Stimulated activated naive B cell treated with anti-CD40 and anti-IgM and Interleukin-4, amounts not matched to agents 10 μg/mL and 1 μg/mL and 100 μg/mL, for 72 hours (primary cell): ENCODE data around the gene CYSTM1.

Experiments
- ATAC-seq, 2 donors: fragments of 150-1000 bp; cut with Tn5 transposase; replicated peaks; 2 replicates each; pipeline ENCODE4 v1.10.0; 2021; ENCODE audit warnings: moderate library complexity in 1 of 2
- DNase-seq: peaks from one replicate; pipeline ENCODE4 v3.0.0; 2021
- H3K27ac Mint-ChIP-seq: one replicate; pipeline ENCODE4 v1.8.0; 2022; ENCODE audit warnings: mild to moderate bottlenecking, mixed read lengths
- H3K27me3 Mint-ChIP-seq, 2 donors: one replicate each; pipeline ENCODE4 v1.8.0; 2022; ENCODE audit warnings: mixed read lengths in 2 of 2
- H3K36me3 Mint-ChIP-seq, 2 donors: one replicate each; pipeline ENCODE4 v1.8.0; 2022; ENCODE audit warnings: mixed read lengths in 2 of 2, mild to moderate bottlenecking in 1 of 2
- H3K4me1 Mint-ChIP-seq, 2 donors: one replicate each; pipeline ENCODE4 v1.8.0; 2022; ENCODE audit warnings: mixed read lengths in 2 of 2, mild to moderate bottlenecking in 1 of 2
- H3K4me3 Mint-ChIP-seq, 2 donors: one replicate each; pipeline ENCODE4 v1.8.0; 2022; ENCODE audit warnings: mild to moderate bottlenecking in 2 of 2, mixed read lengths in 2 of 2, moderate library complexity in 1 of 2
- H3K9me3 Mint-ChIP-seq, 2 donors: one replicate each; pipeline ENCODE4 v1.8.0; 2022; ENCODE audit warnings: mixed read lengths in 2 of 2, mild to moderate bottlenecking in 1 of 2

Gene CYSTM1

DNA sequence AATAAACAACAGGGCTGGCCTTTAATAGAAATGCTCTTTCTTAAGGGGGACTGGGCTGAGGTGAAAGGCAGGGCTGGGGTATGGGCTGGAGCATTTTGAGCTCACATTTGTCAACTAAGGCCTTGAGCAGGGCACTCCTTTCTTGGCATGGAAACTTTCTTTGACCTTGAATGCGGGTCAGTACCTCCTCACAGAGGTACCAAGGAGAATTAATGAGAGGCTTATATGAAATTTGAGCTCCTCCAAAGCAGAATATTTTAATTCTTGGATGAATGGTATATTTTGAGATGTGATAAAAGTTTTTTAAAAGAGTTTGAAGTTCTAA lies 3.1 kb downstream of the CYSTM1 start:
- no peak overlapping the region for H3K4me3 Mint-ChIP-seq
- peaks cover 3 to 5% of the 10 kb centered on the region in 2 donors for H3K36me3 Mint-ChIP-seq
- ATAC-seq (no peak), DNase-seq (no peak)
- H3K27ac Mint-ChIP-seq: no peak overlapping the region
- H3K4me1 Mint-ChIP-seq: peaks cover 8 to 10% of the 10 kb centered on the region in 2 donors
- peaks cover 0 to 8% of the 10 kb centered on the region in 2 donors for H3K27me3 Mint-ChIP-seq
- H3K9me3 Mint-ChIP-seq: no peaks in the 10 kb centered on the region

DNA sequence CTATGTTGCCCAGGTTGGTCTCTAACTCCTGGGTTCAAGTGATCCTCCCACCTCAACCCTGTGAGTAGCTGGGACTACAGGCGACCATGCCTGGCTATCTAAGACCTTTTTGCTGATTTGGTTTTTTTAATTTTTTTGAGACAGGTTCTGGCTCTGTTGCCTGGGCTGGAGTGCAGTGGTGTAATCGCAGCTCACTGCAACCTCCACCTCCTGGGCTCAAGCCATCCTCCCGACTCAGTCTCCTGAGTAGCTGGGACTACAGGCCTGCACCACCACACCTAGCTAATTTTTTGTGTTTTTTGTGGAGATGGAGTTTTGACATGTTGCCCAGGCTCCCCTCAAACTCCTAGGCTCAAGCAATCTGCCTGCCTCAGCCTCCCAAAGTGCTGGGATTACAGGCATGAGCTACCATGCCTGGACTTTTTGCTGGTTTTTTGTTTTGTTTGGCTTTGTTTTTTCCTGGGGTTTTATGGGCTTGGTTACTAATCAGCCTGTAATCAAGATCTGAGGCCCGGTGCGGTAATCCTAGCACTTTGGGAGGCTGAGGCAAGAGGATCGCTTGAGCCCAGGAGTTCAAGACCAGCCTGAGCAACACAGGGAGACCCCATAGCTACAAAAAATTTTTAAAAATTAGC lies 3.6 kb downstream of the CYSTM1 start:
- Mint-ChIP-seq H3K9me3 (no peaks in the 10 kb centered on the region), H3K27me3 (peaks cover 0 to 3% of the 10 kb centered on the region in 2 donors), H3K27ac (no peak overlapping the region), H3K4me1 (peaks cover 8 to 12% of the 10 kb centered on the region in 2 donors), H3K4me3 (no peak overlapping the region), H3K36me3 (peaks cover 5 to 6% of the 10 kb centered on the region in 2 donors)
- no peak for ATAC-seq
- no peak for DNase-seq

- DNase-seq (no peak), ATAC-seq (no peak)
- H3K4me1 Mint-ChIP-seq: peaks cover 1 to 4% of the 10 kb centered on the region in 2 donors
- peak overlapping the region in 1 of 2 donors; percentile 14 for H3K4me3 Mint-ChIP-seq
- H3K9me3 Mint-ChIP-seq: no peaks in the 10 kb centered on the region
- H3K36me3 Mint-ChIP-seq: peaks cover 3% of the 10 kb centered on the region in 2 donors
- H3K27ac Mint-ChIP-seq: no peak overlapping the region
- no peaks in the 10 kb centered on the region for H3K27me3 Mint-ChIP-seq
Measured at GRCh38 chr5:140181002-140181483, 6.1 kb downstream of the CYSTM1 start.

GRCh38 chr5:140181525-140181924 lies 6.5 kb downstream of the CYSTM1 start:
- Mint-ChIP-seq H3K36me3 (peaks cover 3% of the 10 kb centered on the region in 2 donors), H3K27ac (no peak overlapping the region), H3K9me3 (no peaks in the 10 kb centered on the region), H3K27me3 (no peaks in the 10 kb centered on the region), H3K4me3 (no peak overlapping the region), H3K4me1 (peaks cover 0 to 3% of the 10 kb centered on the region in 2 donors)
- no peak for DNase-seq
- no peak for ATAC-seq

DNA sequence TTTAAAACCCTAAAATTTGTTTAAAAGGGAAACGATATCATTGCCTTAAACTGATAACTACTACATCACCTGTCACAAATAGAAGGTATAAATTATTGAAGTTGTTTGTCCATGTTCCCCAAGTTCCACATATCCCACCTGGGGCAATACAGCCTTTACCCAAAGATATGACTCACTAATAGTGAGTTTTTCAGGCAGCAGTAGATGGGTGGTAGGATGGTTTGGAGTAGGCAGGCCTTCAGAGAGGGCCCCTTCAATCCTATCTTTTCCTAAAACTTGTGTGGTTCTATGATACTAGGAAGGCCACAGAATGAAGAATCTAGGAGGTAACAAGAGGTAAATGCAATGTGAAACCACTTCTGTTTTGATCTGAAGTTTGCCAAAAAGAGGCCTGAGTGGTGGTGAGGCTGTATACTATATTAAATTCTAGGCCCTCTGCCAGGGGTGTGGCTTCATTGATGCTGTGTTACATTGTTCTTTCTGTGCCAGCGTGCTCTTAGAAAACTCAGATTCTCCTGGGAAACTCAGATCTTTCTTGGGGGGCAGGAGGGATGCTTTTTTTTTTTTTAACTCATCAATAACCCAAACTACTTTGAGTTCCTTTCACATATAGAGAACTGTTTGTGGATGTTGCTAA lies 7.2 kb downstream of the CYSTM1 start:
- no peak overlapping the region for H3K27ac Mint-ChIP-seq
- no peak for DNase-seq
- H3K27me3 Mint-ChIP-seq: peaks cover 0 to under 1% of the 10 kb centered on the region in 2 donors
- H3K4me3 Mint-ChIP-seq: no peak overlapping the region
- H3K9me3 Mint-ChIP-seq: no peaks in the 10 kb centered on the region
- peaks cover 0 to 3% of the 10 kb centered on the region in 2 donors for H3K4me1 Mint-ChIP-seq
- peaks cover 3% of the 10 kb centered on the region in 2 donors for H3K36me3 Mint-ChIP-seq
- no peak for ATAC-seq

- ATAC-seq: no peak
- Mint-ChIP-seq H3K9me3 (no peaks in the 10 kb centered on the region), H3K36me3 (peaks cover 3% of the 10 kb centered on the region in 2 donors), H3K27me3 (peaks cover 0 to 6% of the 10 kb centered on the region in 2 donors), H3K4me1 (peaks cover 0 to 3% of the 10 kb centered on the region in 2 donors), H3K4me3 (no peak overlapping the region), H3K27ac (no peak overlapping the region)
- DNase-seq: no peak
Measured at GRCh38 chr5:140182803-140183367, 7.9 kb downstream of the CYSTM1 start.

DNA sequence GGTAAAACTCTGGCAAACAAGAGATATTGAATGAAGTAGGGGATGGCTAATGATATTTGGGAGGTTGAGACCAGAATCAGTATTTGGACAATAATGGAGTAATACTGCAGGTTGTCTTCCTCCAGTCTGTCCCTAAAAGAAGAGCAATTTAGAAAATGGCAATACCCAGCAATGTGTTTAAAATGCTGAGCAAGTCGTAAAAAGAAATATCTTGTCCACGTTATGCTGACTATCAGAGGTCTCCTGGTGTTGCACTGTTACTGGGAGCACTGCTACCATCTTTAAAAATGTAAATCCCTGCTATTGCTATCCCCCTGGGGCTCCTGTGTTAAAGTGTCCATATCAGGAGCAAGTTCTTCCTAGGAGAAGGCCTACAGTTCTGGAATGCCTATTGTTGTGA lies 10.4 kb downstream of the CYSTM1 start:
- no peak for ATAC-seq
- Mint-ChIP-seq H3K27ac (no peak overlapping the region), H3K4me3 (no peak overlapping the region)

DNA sequence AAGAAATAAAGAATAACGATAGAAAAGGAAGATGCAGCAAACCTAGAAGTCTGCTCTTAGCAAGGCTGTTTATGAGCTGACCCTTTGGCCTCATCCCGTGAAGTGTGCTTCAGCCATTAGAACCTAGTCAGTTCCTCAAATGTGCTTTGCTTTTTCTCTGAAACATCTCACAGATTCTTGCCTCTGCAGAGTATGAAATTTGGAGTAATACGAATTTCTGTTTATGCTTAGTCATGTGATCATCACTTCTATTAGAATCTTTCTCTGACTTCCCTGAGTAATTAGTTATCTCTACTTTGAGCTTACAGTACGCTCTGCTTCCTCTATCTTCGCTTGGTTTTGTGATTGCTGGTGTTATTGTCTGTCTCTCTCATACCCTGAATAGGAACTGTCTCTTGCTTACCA lies 11.3 kb downstream of the CYSTM1 start:
- H3K27ac Mint-ChIP-seq: no peak overlapping the region
- ATAC-seq (no peak), DNase-seq (no peak)
- peaks cover 0 to 6% of the 10 kb centered on the region in 2 donors for H3K27me3 Mint-ChIP-seq
- peaks cover 0 to 2% of the 10 kb centered on the region in 2 donors for H3K9me3 Mint-ChIP-seq
- no peak overlapping the region for H3K4me3 Mint-ChIP-seq
- H3K4me1 Mint-ChIP-seq: peaks cover 0 to 3% of the 10 kb centered on the region in 2 donors
- H3K36me3 Mint-ChIP-seq: peaks cover 4 to 11% of the 10 kb centered on the region in 2 donors

More for the DNA sequence above, 10.4 kb downstream of the CYSTM1 start:
- Mint-ChIP-seq H3K4me1 (peaks cover 0 to 3% of the 10 kb centered on the region in 2 donors), H3K27me3 (peaks cover 0 to 6% of the 10 kb centered on the region in 2 donors), H3K36me3 (peaks cover 4 to 11% of the 10 kb centered on the region in 2 donors), H3K9me3 (peaks cover 0 to 2% of the 10 kb centered on the region in 2 donors)
- no peak for DNase-seq

GRCh38 chr5:140189253-140189652 lies 14.3 kb downstream of the CYSTM1 start:
- no peak for ATAC-seq
- H3K27ac Mint-ChIP-seq: no peak overlapping the region
- H3K4me3 Mint-ChIP-seq: no peak overlapping the region
- no peak for DNase-seq
- H3K36me3 Mint-ChIP-seq: peaks cover 4 to 9% of the 10 kb centered on the region in 2 donors
- peaks cover 0 to 6% of the 10 kb centered on the region in 2 donors for H3K27me3 Mint-ChIP-seq
- H3K9me3 Mint-ChIP-seq: peaks cover 0 to 2% of the 10 kb centered on the region in 2 donors
- no peaks in the 10 kb centered on the region for H3K4me1 Mint-ChIP-seq

DNA sequence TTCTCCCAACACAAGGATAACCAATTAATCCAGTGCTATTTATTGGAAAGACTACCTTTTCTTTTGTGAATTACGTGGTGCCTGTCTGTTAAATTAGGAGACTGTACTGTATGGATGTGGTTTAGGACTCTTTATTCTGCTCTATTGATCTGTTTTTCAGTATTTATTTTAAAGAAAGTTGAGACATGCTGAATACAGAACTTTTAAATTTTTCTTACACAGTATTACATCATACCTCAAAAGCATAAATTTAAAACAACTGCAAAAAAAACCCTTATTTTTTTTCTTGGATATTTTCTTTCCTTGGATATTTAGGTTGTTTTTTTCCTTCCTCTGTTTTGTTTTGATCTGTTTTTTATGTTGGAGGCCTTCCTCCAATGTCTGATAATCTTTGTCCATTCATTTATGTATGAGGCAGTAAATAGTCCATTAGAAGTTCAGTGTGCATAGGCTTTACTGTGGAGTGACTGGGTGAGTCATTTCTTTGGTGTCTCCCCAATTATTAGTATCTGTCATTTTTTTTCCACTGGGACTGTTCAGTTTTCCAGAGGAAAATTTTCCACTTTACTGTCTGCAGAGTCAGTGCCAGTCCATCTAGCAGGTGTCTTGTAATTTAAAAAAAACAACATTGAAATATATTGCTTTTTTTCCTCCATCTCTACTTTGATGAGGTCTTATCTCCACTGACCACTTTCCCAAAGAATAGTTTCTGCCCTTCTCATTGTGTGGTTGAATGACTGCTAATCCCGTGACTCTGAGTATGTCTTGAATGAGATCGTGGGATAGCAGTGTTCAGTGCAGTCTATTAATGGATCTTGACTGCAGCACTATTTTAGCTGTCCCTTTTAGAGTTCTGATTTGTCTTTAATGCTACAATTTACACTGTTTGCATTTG lies 15.2 kb downstream of the CYSTM1 start:
- peaks cover 0 to 6% of the 10 kb centered on the region in 2 donors for H3K27me3 Mint-ChIP-seq
- H3K9me3 Mint-ChIP-seq: peaks cover 0 to 2% of the 10 kb centered on the region in 2 donors
- peaks cover 5 to 9% of the 10 kb centered on the region in 2 donors for H3K36me3 Mint-ChIP-seq

GRCh38 chr5:140190872-140191218 lies 15.9 kb downstream of the CYSTM1 start:
- Mint-ChIP-seq H3K36me3 (peaks cover 5 to 9% of the 10 kb centered on the region in 2 donors), H3K27ac (no peak overlapping the region), H3K4me3 (no peak overlapping the region), H3K27me3 (peaks cover 0 to 6% of the 10 kb centered on the region in 2 donors), H3K9me3 (peaks cover 0 to 2% of the 10 kb centered on the region in 2 donors), H3K4me1 (no peaks in the 10 kb centered on the region)
- no peak for ATAC-seq
- DNase-seq: no peak

More for the DNA sequence above, 15.2 kb downstream of the CYSTM1 start:
- Mint-ChIP-seq H3K4me3 (no peak overlapping the region), H3K4me1 (no peaks in the 10 kb centered on the region), H3K27ac (no peak overlapping the region)
- DNase-seq: no peak
- ATAC-seq: no peak

GRCh38 chr5:140192715-140193430 lies 17.9 kb downstream of the CYSTM1 start:
- Mint-ChIP-seq H3K9me3 (peaks cover 0 to 2% of the 10 kb centered on the region in 2 donors), H3K27me3 (no peaks in the 10 kb centered on the region), H3K36me3 (peaks cover 5 to 16% of the 10 kb centered on the region in 2 donors), H3K4me1 (no peaks in the 10 kb centered on the region), H3K27ac (no peak overlapping the region), H3K4me3 (no peak overlapping the region)
- ATAC-seq (no peak), DNase-seq (no peak)

GRCh38 chr5:140194662-140195061 lies 19.7 kb downstream of the CYSTM1 start:
- H3K4me1 Mint-ChIP-seq: no peaks in the 10 kb centered on the region
- H3K27ac Mint-ChIP-seq: no peak overlapping the region
- no peak for DNase-seq
- ATAC-seq: no peak
- no peaks in the 10 kb centered on the region for H3K9me3 Mint-ChIP-seq
- H3K27me3 Mint-ChIP-seq: no peaks in the 10 kb centered on the region
- H3K36me3 Mint-ChIP-seq: peaks cover 8 to 19% of the 10 kb centered on the region in 2 donors
- H3K4me3 Mint-ChIP-seq: no peak overlapping the region
